ES-I3 (cell line): Measurements from ENCODE around the gene PCDH1.

Experiments
- H3K36me3 ChIP-seq: 2 replicates; pipeline ENCODE4 v1.6.1; 2013; ENCODE audit warnings: mild to moderate bottlenecking, low read length, control low read depth, moderate library complexity; ENCODE audit not compliant: insufficient read depth
- H3K4me1 ChIP-seq: 2 replicates; pipeline ENCODE4 v1.6.1; 2013; ENCODE audit warnings: mild to moderate bottlenecking, control low read depth, low read length; ENCODE audit not compliant: insufficient read depth
- H3K9ac ChIP-seq: 2 replicates; pipeline ENCODE4 v1.6.1; 2013; ENCODE audit warnings: low read depth, mild to moderate bottlenecking, low read length, moderate library complexity
- H3K9me3 ChIP-seq: 2 replicates; pipeline ENCODE4 v1.6.1; 2013; ENCODE audit warnings: mild to moderate bottlenecking, low read length, moderate library complexity; ENCODE audit not compliant: control insufficient read depth, insufficient read depth

PCDH1 gene

GRCh38 chr5:141812512-141812911, 65.7 kb downstream of the PCDH1 start:
- no peaks in the 10 kb centered on the region for H3K9me3 ChIP-seq
- H3K36me3 ChIP-seq, result no peaks in the 10 kb centered on the region
- H3K4me1 ChIP-seq, result peaks cover 42% of the 10 kb centered on the region
- H3K9ac ChIP-seq, result no peak overlapping the region

GRCh38 chr5:141811287-141812155, 66.7 kb downstream of the PCDH1 start:
- Histone ChIP-seq H3K36me3 (no peaks in the 10 kb centered on the region), H3K9ac (peak overlapping the region; percentile 26; the same call in 1 of the 2 replicates), H3K4me1 (peaks cover 39% of the 10 kb centered on the region)

GRCh38 chr5:141810702-141811101, 67.5 kb downstream of the PCDH1 start:
- no peak overlapping the region; the same call in 1 of the 2 replicates for H3K9ac ChIP-seq
- H3K9me3 ChIP-seq, result no peaks in the 10 kb centered on the region
- no peaks in the 10 kb centered on the region for H3K36me3 ChIP-seq
- H3K4me1 ChIP-seq, result peaks cover 40% of the 10 kb centered on the region

More at GRCh38 chr5:141811287-141812155, 66.7 kb downstream of the PCDH1 start:
- H3K9me3 ChIP-seq, result no peaks in the 10 kb centered on the region

- Histone ChIP-seq H3K4me1 (peaks cover 38% of the 10 kb centered on the region), H3K9me3 (no peaks in the 10 kb centered on the region), H3K36me3 (no peaks in the 10 kb centered on the region), H3K9ac (no peak overlapping the region)
These were observed 68.7 kb downstream of the PCDH1 start for GRCh38 chr5:141809380-141810096.

- Histone ChIP-seq H3K9me3 (no peaks in the 10 kb centered on the region), H3K9ac (no peak overlapping the region), H3K4me1 (peaks cover 39% of the 10 kb centered on the region), H3K36me3 (no peaks in the 10 kb centered on the region)
These were observed 69.4 kb downstream of the PCDH1 start for GRCh38 chr5:141808857-141809256.

GRCh38 chr5:141807732-141808131, 70.5 kb downstream of the PCDH1 start:
- Histone ChIP-seq H3K9ac (no peak overlapping the region), H3K9me3 (no peaks in the 10 kb centered on the region), H3K4me1 (peaks cover 42% of the 10 kb centered on the region), H3K36me3 (no peaks in the 10 kb centered on the region)

GRCh38 chr5:141807329-141807728, 70.9 kb downstream of the PCDH1 start:
- H3K9me3 ChIP-seq, result no peaks in the 10 kb centered on the region
- peaks cover 38% of the 10 kb centered on the region for H3K4me1 ChIP-seq
- no peak overlapping the region for H3K9ac ChIP-seq
- no peaks in the 10 kb centered on the region for H3K36me3 ChIP-seq

GRCh38 chr5:141806626-141807025, 71.6 kb downstream of the PCDH1 start:
- H3K9ac ChIP-seq, result no peak overlapping the region
- no peaks in the 10 kb centered on the region for H3K9me3 ChIP-seq
- no peaks in the 10 kb centered on the region for H3K36me3 ChIP-seq
- peaks cover 34% of the 10 kb centered on the region for H3K4me1 ChIP-seq

- Histone ChIP-seq H3K4me1 (peaks cover 34% of the 10 kb centered on the region), H3K9ac (no peak overlapping the region), H3K36me3 (no peaks in the 10 kb centered on the region), H3K9me3 (no peaks in the 10 kb centered on the region)
These were observed 72.2 kb downstream of the PCDH1 start for GRCh38 chr5:141805874-141806595.

GRCh38 chr5:141804475-141804874, 73.7 kb downstream of the PCDH1 start:
- Histone ChIP-seq H3K9ac (no peak overlapping the region), H3K4me1 (peaks cover 34% of the 10 kb centered on the region), H3K9me3 (no peaks in the 10 kb centered on the region), H3K36me3 (no peaks in the 10 kb centered on the region)
